HG03095 (cell line): ENCODE results near the gene TNS2.
"Not testable (repeated sequence)": the region's sequence is repeated elsewhere in the genome, so short reads cannot be mapped to it uniquely, and the experiment has no call there.

Experiments used
- ATAC-seq: cut with Tn5 transposase; IDR thresholded peaks from one replicate; pipeline ENCODE4 v1.9.1; 2021; ENCODE audit warnings: moderate library complexity; ENCODE audit not compliant: unreplicated experiment

Gene TNS2, protein sequence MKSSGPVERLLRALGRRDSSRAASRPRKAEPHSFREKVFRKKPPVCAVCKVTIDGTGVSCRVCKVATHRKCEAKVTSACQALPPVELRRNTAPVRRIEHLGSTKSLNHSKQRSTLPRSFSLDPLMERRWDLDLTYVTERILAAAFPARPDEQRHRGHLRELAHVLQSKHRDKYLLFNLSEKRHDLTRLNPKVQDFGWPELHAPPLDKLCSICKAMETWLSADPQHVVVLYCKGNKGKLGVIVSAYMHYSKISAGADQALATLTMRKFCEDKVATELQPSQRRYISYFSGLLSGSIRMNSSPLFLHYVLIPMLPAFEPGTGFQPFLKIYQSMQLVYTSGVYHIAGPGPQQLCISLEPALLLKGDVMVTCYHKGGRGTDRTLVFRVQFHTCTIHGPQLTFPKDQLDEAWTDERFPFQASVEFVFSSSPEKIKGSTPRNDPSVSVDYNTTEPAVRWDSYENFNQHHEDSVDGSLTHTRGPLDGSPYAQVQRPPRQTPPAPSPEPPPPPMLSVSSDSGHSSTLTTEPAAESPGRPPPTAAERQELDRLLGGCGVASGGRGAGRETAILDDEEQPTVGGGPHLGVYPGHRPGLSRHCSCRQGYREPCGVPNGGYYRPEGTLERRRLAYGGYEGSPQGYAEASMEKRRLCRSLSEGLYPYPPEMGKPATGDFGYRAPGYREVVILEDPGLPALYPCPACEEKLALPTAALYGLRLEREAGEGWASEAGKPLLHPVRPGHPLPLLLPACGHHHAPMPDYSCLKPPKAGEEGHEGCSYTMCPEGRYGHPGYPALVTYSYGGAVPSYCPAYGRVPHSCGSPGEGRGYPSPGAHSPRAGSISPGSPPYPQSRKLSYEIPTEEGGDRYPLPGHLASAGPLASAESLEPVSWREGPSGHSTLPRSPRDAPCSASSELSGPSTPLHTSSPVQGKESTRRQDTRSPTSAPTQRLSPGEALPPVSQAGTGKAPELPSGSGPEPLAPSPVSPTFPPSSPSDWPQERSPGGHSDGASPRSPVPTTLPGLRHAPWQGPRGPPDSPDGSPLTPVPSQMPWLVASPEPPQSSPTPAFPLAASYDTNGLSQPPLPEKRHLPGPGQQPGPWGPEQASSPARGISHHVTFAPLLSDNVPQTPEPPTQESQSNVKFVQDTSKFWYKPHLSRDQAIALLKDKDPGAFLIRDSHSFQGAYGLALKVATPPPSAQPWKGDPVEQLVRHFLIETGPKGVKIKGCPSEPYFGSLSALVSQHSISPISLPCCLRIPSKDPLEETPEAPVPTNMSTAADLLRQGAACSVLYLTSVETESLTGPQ (N-terminal part only)

GRCh38 chr12:53049571-53050318 lies at the start of gene TNS2:
TSS of gene TNS2 (plus strand) at chr12:53050065. CDS start at chr12:53050186, 121 bp downstream.
- ATAC-seq, result no peak

DNA sequence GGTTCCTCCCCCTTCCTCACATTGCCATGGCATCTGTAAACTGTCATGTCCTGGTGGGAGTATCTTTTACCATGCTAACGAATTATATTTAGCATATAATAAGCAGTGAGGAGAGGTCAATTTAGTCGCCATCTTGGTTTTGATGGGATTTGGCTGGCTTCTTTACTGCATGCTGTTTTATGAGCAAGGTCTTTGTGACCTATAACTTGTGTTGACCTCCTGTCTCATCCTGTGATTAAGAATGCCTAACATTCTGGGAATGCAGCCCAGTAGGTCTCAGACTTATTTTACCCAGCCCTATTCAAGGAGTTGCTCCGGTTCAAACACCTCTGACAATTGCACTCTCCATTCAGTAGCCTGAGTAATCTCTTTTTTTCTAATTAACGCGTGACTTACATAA lies 45.7 kb upstream of the TNS2 start:
- ATAC-seq, result no peak

GRCh38 chr12:53004582-53004981 lies 45.3 kb upstream of the TNS2 start:
- ATAC-seq, result no peak

DNA sequence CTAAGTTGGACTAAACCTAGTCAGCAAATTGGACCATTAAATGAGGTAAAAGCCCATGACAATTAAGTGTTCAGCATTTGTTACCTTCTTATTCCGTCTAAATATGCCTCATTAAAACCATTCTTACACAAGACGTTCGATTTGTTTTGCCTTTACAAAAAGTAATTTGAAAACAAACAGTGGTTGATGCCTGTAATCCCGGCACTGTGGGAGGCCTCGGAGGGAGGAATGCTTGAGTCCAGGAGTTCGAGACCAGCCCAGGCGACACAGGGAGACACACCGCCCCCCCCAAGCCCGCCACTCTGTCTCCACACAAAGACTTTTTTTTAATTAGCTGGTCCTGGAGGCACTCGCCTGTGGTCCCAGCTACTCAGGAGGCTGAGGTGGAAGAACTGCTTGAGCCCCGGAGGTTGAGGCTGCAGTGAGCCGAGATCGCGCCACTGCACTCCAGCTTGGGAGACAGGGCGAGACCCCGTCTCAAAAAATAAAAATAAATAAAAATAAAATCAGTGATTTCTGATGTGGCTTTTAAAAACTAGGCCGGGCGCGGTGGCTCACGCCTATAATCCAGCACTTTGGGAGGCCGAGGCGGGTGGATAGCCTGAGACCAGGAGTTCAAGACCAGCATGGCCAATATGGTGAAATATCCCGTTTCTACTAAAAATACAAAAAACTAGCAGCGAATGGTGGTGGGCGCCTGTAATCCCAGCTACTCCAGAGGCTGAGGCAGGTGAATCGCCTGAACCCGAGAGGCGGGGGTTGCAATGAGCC lies 44.5 kb upstream of the TNS2 start:
- no peak for ATAC-seq

DNA sequence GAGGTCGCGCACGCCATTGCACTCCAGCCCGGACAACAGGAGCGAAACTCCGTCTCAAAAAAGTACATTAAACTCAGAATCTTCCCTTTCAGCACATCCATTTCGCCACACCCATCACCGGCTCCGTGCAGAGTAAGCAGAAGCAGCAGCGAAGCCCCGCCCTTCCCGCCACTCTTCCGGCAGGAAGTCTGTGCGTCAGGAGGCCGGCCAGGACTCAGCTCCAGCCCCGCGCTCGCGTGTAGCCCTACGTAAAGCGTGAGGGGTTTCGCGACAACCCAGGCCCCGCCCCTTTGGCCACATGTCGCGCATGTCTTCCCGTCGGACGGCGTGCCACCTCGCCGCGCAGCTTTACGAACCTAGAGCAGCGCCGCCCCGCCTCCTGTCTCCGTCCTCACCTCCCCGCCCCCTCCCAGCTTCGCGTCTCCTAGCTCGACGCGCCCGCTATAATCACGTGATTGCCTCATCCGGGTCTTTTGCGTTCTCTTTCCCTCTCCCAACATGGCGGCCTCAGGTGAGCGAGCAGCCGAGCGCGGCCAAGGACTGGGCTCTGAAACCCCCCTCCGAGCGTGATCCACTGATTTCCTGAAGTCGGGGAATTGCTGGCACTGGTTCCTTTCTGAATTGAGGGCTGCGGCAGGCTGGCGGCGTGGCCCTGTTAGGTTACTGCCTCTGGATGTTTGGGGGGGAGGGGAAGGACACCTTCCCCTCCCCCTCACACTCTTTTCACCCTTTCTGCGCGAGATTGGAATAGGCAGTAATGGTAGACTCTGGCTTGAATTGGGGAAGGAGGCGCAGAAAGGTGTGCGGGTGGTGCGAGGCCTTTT lies 43.7 kb upstream of the TNS2 start, which contains the start of gene EIF4B:
EIF4B (plus strand) TSS at position 471 of the 824 bp plus-strand sequence; CDS start at position 499, 28 bp downstream.
- peak; percentile 95 for ATAC-seq

- no peak for ATAC-seq
These were observed 43.0 kb upstream of the TNS2 start for GRCh38 chr12:53006810-53007309.

- no peak for ATAC-seq
These were observed 42.5 kb upstream of the TNS2 start for GRCh38 chr12:53007343-53007742.

DNA sequence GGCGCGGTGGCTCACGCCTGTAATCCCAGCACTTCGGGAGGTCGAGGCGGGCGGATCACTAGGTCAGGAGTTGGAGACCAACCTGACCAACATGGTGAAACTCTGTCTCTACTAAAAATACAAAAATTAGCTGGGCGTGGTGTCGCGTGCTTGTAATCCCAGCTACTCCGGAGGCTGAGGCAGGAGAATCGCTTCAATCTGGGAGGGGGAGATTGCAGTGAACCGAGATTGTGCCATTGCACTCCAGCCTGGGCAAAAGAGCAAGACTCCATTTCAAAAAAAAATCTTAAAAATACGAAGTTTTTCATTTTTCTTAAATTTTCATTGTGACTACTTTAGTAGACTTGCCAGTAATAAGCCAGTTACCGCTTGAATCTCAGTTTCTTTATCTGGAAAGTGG lies 41.1 kb upstream of the TNS2 start:
- ATAC-seq, result not testable (repeated sequence)

- no peak for ATAC-seq
These were observed 38.9 kb upstream of the TNS2 start for GRCh38 chr12:53010955-53011354.

DNA sequence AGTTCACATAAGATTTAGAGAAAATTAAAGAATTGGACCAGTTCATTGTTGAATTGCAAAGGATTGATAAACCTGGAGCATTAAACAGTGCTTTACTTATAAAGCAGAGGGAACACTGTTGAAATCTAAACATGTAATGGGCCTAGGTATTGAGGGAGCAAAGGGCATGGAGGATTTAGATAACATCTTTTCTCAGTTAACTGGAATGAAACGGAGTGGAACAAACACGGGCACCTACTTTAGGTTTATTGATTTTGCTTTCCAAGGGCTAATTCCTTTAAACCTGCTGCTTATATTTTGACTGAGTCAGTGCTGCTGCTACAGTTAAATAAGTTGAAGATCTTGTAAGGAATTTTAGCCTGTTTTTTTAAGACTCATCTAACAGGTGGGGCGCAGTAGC lies 38.0 kb upstream of the TNS2 start:
- ATAC-seq, result no peak

DNA sequence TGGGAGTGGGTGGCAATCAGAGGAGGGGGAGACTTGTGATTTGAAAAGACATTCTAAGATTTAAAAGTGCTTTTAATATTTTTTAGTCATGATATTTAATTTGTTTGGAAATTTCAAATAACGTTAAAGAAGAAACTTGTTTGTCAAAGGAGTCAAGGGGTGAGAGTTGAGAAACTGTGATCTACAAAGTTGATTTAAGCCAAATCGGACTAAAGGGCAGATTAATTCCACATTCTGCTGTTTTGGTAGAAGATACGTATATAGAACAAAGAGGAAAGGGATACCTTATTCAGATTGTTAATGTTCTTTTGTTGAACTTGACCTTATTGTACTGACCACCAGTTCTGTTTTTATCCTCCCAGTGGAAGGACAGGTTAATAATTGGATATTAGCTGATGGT lies 36.9 kb upstream of the TNS2 start:
- ATAC-seq, result no peak

- no peak for ATAC-seq
These were observed 35.2 kb upstream of the TNS2 start for GRCh38 chr12:53014709-53015108.

GRCh38 chr12:53025250-53025649 lies 24.6 kb upstream of the TNS2 start:
- no peak for ATAC-seq

DNA sequence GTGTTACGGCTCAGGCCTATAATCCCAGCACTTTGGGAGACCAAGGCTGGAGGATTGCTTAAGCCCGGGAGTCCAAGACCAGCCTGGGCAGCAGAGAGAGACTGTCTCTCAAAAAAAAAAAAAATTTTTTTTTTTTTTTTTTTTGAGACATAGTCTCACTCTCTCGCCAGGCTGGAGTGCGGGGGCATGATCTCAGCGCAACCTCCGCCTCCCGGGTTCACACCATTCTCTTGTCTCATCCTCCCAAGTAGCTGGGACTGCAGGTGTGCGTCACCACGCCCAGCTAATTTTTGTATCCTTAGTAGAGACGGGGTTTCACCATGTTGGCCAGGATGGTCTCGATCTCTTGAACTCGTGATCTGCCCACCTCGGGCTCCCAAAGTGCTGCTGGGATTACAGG lies 22.9 kb upstream of the TNS2 start:
- not testable (repeated sequence) for ATAC-seq

DNA sequence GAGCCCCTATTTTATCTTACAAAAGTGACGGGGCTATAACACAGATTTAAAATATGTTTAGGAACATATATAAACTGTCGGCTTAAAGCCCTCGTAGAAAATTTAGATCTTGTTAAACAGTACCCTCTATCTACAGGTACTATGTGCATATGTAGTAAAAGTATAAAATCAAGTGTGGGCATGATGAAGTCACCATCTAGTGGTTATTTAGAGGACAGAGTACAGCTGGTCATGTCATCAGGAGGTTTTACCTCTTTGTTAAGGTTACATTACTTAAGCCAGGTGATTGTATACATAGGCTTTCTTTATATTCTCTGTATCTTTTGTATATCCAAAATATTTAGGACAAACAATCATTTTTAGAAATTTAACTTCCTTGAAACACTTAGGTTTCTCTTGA lies 18.2 kb upstream of the TNS2 start:
- no peak for ATAC-seq

GRCh38 chr12:53033832-53034231 lies 16.0 kb upstream of the TNS2 start:
- ATAC-seq, result not testable (repeated sequence)

DNA sequence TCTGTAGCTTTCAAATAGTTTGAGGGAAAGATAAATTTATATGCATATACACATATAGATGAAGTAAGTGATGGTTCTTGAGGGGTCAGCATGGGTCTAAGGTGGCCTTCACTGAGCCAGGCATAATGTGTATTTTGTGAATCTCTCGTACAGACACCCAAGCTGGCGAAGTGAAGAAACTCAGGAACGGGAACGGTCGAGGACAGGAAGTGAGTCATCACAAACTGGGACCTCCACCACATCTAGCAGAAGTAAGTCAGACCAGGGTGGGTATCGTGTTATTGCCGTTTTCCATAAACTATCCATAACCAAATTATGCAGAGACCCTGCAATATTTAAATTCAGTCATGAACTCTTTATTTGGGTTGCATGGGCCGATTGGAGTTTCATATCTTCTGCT lies 15.4 kb upstream of the TNS2 start:
- no peak for ATAC-seq

GRCh38 chr12:53036802-53037201 lies 13.1 kb upstream of the TNS2 start:
- ATAC-seq, result no peak
